Muscle of leg (tissue), 9 donors: ENCODE data around the gene KIAA1143. TPM values are rescaled to one million over a fixed set of nuclear protein-coding genes. Genes with fewer than 3 reads are reported as not detected.

Source experiments
- polyA plus RNA-seq, 8 donors: library from polyadenylated mRNA; unstranded; fragments of 120-200 nt; gene quantifications; one replicate each; pipeline versions ENCODE4 v1.2.1 to v1.2.3, GENCODE V29; 2013; ENCODE audit warnings: inconsistent platforms in 1 of 8, low replicate concordance in 1 of 8; ENCODE audit not compliant: insufficient read length in 8 of 8, insufficient read depth in 1 of 8
- total RNA-seq: library from RNA; stranded (reverse); fragments of 120-200 nt; gene quantifications from one replicate; pipeline ENCODE4 v1.2.4, GENCODE V29; 2013

The KIAA1143 gene
- total and polyA plus RNA-seq, 9 donors, result 23.5 to 35.1 (median 30.7) TPM

Other genes starting within 250 kb of the KIAA1143 start
- 10.9 TPM for gene ZKSCAN7, start 206.4 kb downstream of the KIAA1143 start, total RNA-seq
- gene ZKSCAN7, start 206.4 kb downstream of the KIAA1143 start, polyA plus RNA-seq, result 1 to 10 TPM; 5.7 to 8.6 (median 6.9) TPM
- 6.2 TPM for gene ZNF660, start 176.7 kb downstream of the KIAA1143 start, total RNA-seq
- 1 to 10 TPM; 2.8 to 4.8 (median 3.7) TPM for gene ZNF660, start 176.7 kb downstream of the KIAA1143 start, polyA plus RNA-seq
- 18.6 TPM for gene ZNF197, start 136.6 kb downstream of the KIAA1143 start, total RNA-seq
- 10 to 100 TPM; 11.8 to 20.9 (median 16.4) TPM for gene ZNF197, start 136.6 kb downstream of the KIAA1143 start, polyA plus RNA-seq
- 10.1 TPM for gene ZNF35, start 112.9 kb downstream of the KIAA1143 start, total RNA-seq
- gene ZNF35, start 112.9 kb downstream of the KIAA1143 start, polyA plus RNA-seq, result 1 to 10 TPM; 5.2 to 7.9 (median 5.7) TPM
- 8.4 TPM for gene ZNF502, start 49.0 kb downstream of the KIAA1143 start, total RNA-seq
- 1 to 10 TPM; 5.1 to 7.2 (median 5.7) TPM for gene ZNF502, start 49.0 kb downstream of the KIAA1143 start, polyA plus RNA-seq
- gene ZNF501, start 32.0 kb downstream of the KIAA1143 start, total RNA-seq, result 8.6 TPM
- 1 to 10 TPM; 4.6 to 7.2 (median 5.4) TPM for gene ZNF501, start 32.0 kb downstream of the KIAA1143 start, polyA plus RNA-seq
- gene KIF15, start 175 bp upstream of the KIAA1143 start, total RNA-seq, result 9.6 TPM
- gene KIF15, start 175 bp upstream of the KIAA1143 start, polyA plus RNA-seq, result 10 to 100 TPM; 10.3 to 20.3 (median 13.1) TPM
- gene TMEM42, start 100.3 kb upstream of the KIAA1143 start, total RNA-seq, result 15.6 TPM
- 10 to 100 TPM; 11.9 to 15.4 (median 13.5) TPM for gene TMEM42, start 100.3 kb upstream of the KIAA1143 start, polyA plus RNA-seq
- gene TGM4, start 113.0 kb upstream of the KIAA1143 start, total RNA-seq, result not detected
- gene TGM4, start 113.0 kb upstream of the KIAA1143 start, polyA plus RNA-seq, result under 1 TPM in 6 of 8 donors, not detected in 2; 0.04 to 0.28 (median 0.06) TPM
- gene ZDHHC3, start 214.6 kb upstream of the KIAA1143 start, total RNA-seq, result 40.7 TPM
- 10 to 100 TPM; 39.1 to 47.6 (median 43.1) TPM for gene ZDHHC3, start 214.6 kb upstream of the KIAA1143 start, polyA plus RNA-seq
- 46.3 TPM for gene EXOSC7, start 214.6 kb upstream of the KIAA1143 start, total RNA-seq
- gene EXOSC7, start 214.6 kb upstream of the KIAA1143 start, polyA plus RNA-seq, result 10 to 100 TPM; 39.5 to 51.4 (median 43.2) TPM